ENCODE measurements around the gene MAP7.

Gene MAP7

DNA sequence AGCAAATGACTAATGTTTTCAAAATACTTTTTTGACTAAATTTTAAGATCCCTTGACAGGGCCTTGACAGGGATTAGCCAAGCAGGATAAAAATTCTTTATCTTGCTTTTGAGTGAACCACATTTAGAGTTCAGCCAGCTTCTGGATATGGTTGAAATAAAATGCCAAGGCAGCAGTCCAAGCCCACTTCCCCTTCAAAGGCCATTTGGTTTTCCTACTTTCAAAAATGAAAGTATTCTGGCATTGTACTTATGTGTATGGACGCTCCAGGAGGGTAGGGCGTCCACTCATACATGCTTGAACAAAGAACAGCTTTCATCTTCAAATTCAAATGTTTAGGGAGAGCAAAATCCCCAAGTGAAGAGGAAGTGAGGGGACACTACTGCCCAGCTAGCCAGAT is 178.3 kb downstream of the MAP7 start:
- TF ChIP-seq EZH2phosphoT487 (IDR thresholded peaks at IDR 0.05; ENCODE audit: low read depth): no peak
- no peak for TF ChIP-seq CTCF (IDR thresholded peaks at IDR 0.05; ENCODE audit: low read depth, low read length)
- no peak overlapping the region for H2AFZ ChIP-seq (ENCODE audit: low read depth, low read length)

DNA sequence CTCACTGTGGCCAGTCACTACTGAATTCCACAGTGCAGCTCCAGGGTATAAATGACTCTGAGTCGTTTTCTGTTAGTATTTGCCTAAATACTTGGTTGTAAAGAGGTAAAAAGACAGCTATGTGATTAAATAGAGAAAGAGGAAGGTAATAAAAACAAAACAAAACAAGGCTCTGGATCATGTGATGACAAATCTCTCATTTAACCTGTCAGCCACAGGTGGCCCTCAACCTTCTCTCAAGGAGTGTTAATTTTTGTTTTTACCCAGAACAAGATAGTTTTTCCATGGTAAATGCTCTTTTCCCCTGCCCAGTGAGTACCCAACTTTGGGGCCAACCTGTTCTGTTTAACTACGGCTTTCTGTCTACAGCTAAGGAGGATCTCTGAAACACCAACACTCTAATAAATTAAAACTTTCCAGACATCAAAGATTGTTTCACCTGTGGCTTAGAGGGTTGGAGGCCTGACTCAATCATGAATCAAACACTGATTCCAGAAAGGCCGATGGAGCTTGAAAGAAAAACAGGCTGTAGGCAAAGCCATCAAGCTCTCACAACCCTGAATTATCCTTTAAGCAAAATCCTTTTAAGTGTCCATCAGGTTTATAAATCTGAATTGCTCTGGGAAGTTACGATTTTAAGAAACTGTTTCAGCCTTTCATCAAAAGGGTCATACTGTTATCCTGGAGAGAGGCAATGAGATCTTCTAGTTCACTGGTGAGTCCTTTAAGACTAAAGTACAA is 179.1 kb downstream of the MAP7 start:
- Histone ChIP-seq H3K27ac (ENCODE audit: low read length) (no peak overlapping the region), H3K9me3 (ENCODE audit: insufficient read depth, low read length) (no peaks in the 10 kb centered on the region), H3K4me2 (ENCODE audit: low read length) (no peak overlapping the region), H4K20me1 (ENCODE audit: insufficient read depth, low read length) (no peaks in the 10 kb centered on the region), H3K4me3 (ENCODE audit: low read length) (no peak overlapping the region), H3K79me2 (ENCODE audit: low read length) (no peaks in the 10 kb centered on the region), H2AFZ (ENCODE audit: low read depth, low read length) (no peak overlapping the region), H3K36me3 (replicated peaks; ENCODE audit: low read depth, low read length) (no peaks in the 10 kb centered on the region), H3K4me1 (ENCODE audit: low read length) (no peaks in the 10 kb centered on the region), H3K9ac (ENCODE audit: low read length) (no peak overlapping the region), H3K27me3 (ENCODE audit: low read depth, low read length) (no peaks in the 10 kb centered on the region)
- TF ChIP-seq EZH2phosphoT487 (IDR thresholded peaks at IDR 0.05; ENCODE audit: low read depth) (no peak), CTCF (IDR thresholded peaks at IDR 0.05; ENCODE audit: low read depth, low read length) (no peak)

More for the DNA sequence above, 178.3 kb downstream of the MAP7 start:
- no peaks in the 10 kb centered on the region for H3K9me3 ChIP-seq (ENCODE audit: insufficient read depth, low read length)
- H3K4me1 ChIP-seq (ENCODE audit: low read length): no peaks in the 10 kb centered on the region
- no peaks in the 10 kb centered on the region for H3K27me3 ChIP-seq (ENCODE audit: low read depth, low read length)
- H3K79me2 ChIP-seq (ENCODE audit: low read length): no peaks in the 10 kb centered on the region
- no peak overlapping the region for H3K4me2 ChIP-seq (ENCODE audit: low read length)
- H3K9ac ChIP-seq (ENCODE audit: low read length): no peak overlapping the region
- no peak overlapping the region for H3K27ac ChIP-seq (ENCODE audit: low read length)
- no peak overlapping the region for H3K4me3 ChIP-seq (ENCODE audit: low read length)
- H4K20me1 ChIP-seq (ENCODE audit: insufficient read depth, low read length): no peaks in the 10 kb centered on the region
- H3K36me3 ChIP-seq (replicated peaks; ENCODE audit: low read depth, low read length): no peaks in the 10 kb centered on the region

DNA sequence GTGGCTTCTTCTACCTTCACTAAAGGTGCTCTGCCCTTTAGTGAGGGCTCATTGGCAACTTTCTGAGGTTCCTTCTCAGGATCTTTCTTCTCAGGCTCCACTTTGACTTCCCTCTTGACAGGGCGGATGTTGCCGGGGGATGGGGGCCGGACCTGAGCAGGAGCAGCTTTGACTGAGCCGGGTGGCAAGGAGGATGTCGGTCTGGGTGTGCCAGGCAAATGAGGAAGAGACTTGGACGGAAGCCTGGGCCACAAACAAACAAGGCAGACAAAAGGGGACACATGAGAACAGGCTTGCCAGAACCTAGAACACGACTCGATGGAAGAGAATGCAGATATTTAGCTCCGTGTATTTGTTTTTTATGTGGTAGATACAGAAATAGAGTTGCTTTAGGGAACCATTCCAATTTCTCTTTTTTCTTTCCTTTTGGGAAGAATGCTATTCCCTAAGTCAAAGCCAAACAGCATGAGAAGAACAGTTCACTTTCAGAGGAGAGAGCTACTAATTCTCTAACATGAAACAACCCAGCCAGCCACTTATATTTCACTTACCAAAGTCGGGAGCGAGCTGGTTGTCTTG is 184.4 kb downstream of the MAP7 start:
- no peak overlapping the region for H3K27ac ChIP-seq (ENCODE audit: low read length)

More for the DNA sequence above, 184.4 kb downstream of the MAP7 start:
- H3K79me2 ChIP-seq (ENCODE audit: low read length): no peaks in the 10 kb centered on the region
- no peak overlapping the region for H3K9ac ChIP-seq (ENCODE audit: low read length)
- H3K4me3 ChIP-seq (ENCODE audit: low read length): no peak overlapping the region
- H3K4me2 ChIP-seq (ENCODE audit: low read length): no peak overlapping the region
- no peaks in the 10 kb centered on the region for H4K20me1 ChIP-seq (ENCODE audit: insufficient read depth, low read length)
- no peak for TF ChIP-seq EZH2phosphoT487 (IDR thresholded peaks at IDR 0.05; ENCODE audit: low read depth)
- no peak for TF ChIP-seq CTCF (IDR thresholded peaks at IDR 0.05; ENCODE audit: low read depth, low read length)
- H2AFZ ChIP-seq (ENCODE audit: low read depth, low read length): no peak overlapping the region
- H3K27me3 ChIP-seq (ENCODE audit: low read depth, low read length): no peaks in the 10 kb centered on the region
- no peaks in the 10 kb centered on the region for H3K36me3 ChIP-seq (replicated peaks; ENCODE audit: low read depth, low read length)
- H3K4me1 ChIP-seq (ENCODE audit: low read length): no peaks in the 10 kb centered on the region
- H3K9me3 ChIP-seq (ENCODE audit: insufficient read depth, low read length): no peaks in the 10 kb centered on the region

Data from OCI-LY3 (cell line).